NT2/D1 (cell line): ENCODE measurements around the gene MYL11.
"Not testable (repeated sequence)": the region's sequence is repeated elsewhere in the genome, so short reads cannot be mapped to it uniquely, and the experiment has no call there.

Experiments used
- SUZ12 ChIP-seq: IDR thresholded peaks from 2 replicates; pipeline ENCODE4 v1.6.1; 2011; ENCODE audit not compliant: insufficient read length, insufficient read depth; ENCODE audit errors: extremely low read depth
- YY1 ChIP-seq: IDR thresholded peaks from 2 replicates; pipeline ENCODE4 v1.6.1; 2011; ENCODE audit not compliant: insufficient read length, insufficient read depth

- TF ChIP-seq YY1, SUZ12: not testable (repeated sequence)
Measured at GRCh38 chr16:30341971-30342370, 32.6 kb upstream of the MYL11 start.
